Heart right ventricle (tissue), 16 donors: ENCODE data around the gene TTLL11. TPM values are rescaled to one million over a fixed set of nuclear protein-coding genes. Genes with fewer than 3 reads are reported as not detected.
A peak's percentile ranks its signal among the peaks of the same experiment; 100 is the strongest.

Source experiments
- ATAC-seq, 8 donors: fragments of 200-7000 bp; cut with Tn5 transposase; one replicate each; pipeline ENCODE4 v1.9.1; 2020; ENCODE audit warnings: mild to moderate bottlenecking in 8 of 8, moderate library complexity in 8 of 8, moderate number of reproducible peaks in 1 of 8
- DNase-seq, 2 donors: peaks; one replicate each; pipeline ENCODE4 v3.0.0-alpha.2; 2020
- H3K27ac ChIP-seq, 10 donors: fragments of 200-600 bp; sonication (generic) in 2 of 10; one replicate each; pipeline versions ENCODE4 v1.5.0 to v1.8.0; 2020 to 2022; ENCODE audit warnings: mild to moderate bottlenecking in 3 of 10
- H3K27me3 ChIP-seq, 7 donors: fragments of 200-600 bp; one replicate each; pipeline ENCODE4 v1.8.0; 2021 to 2022; ENCODE audit warnings: mild to moderate bottlenecking in 2 of 7
- H3K36me3 ChIP-seq, 9 donors: fragments of 200-600 bp; sonication (generic) in 1 of 9; one replicate each; pipeline versions ENCODE4 v1.5.0 to v1.8.0; 2020 to 2022; ENCODE audit warnings: mild to moderate bottlenecking in 2 of 9
- H3K4me1 ChIP-seq, 9 donors: fragments of 200-600 bp; sonication (generic) in 1 of 9; one replicate each; pipeline versions ENCODE4 v1.5.0 to v1.8.0; 2020 to 2022; ENCODE audit warnings: mild to moderate bottlenecking in 4 of 9
- H3K4me3 ChIP-seq, 10 donors: fragments of 200-600 bp; sonication (generic) in 2 of 10; one replicate each; pipeline versions ENCODE4 v1.5.0 to v1.8.0; 2020 to 2022; ENCODE audit warnings: mild to moderate bottlenecking in 7 of 10, moderate library complexity in 2 of 10
- H3K9me3 ChIP-seq, 11 donors: fragments of 200-600 bp in 10 of 11; sonication (generic) in 2 of 11; one replicate each; pipeline versions ENCODE4 v1.5.0 to v1.8.0; 2013 to 2022; ENCODE audit warnings: mild to moderate bottlenecking in 2 of 11, control low read depth in 1 of 11, moderate library complexity in 1 of 11
- CTCF ChIP-seq, 9 donors: fragments of 200-600 bp; sonication (generic) in 2 of 9; IDR thresholded peaks; one replicate each; pipeline versions ENCODE4 v1.5.0 to v1.8.0; 2021 to 2022; ENCODE audit warnings: antibody characterized with exemption in 9 of 9, mild to moderate bottlenecking in 5 of 9, moderate library complexity in 1 of 9
- WGBS, 2 donors: extraction: QIAGEN DNeasy Blood & Tissue Kit; methylation state at CpG; one replicate each; pipeline ENCODE4 v1.1.7; 2013; ENCODE audit warnings: inconsistent platforms in 1 of 2; 5-methylcytosine and 5-hydroxymethylcytosine counted together
- intact Hi-C, 10 donors: fragments of 100-400 bp; cut with DNase I; formaldehyde crosslinking; loops; one replicate each; pipeline versions ENCODE4 v1.11.1 to v1.14.2; 2022
- polyA plus RNA-seq, 2 donors: library from polyadenylated mRNA; stranded (reverse); fragments of 200-250 nt; gene quantifications; one replicate each; pipeline ENCODE4 v1.2.3, GENCODE V29; 2013
- total RNA-seq, 10 donors: library from RNA; stranded (reverse); fragmentation: NEBNext Ultra II Directional in 3 of 10; extraction: Animal tissue kit (Norgen Biotek cat#: 25700) in 3 of 10; gene quantifications; one replicate each; pipeline versions ENCODE4 v1.2.1 to v1.2.4, GENCODE V29; 2021 to 2023
- donor health status: Arrhythmogenic right ventricular cardiomyopathy.
- donor health status: ischemic (EF 13 %, LVEDD 7.1; RV severe dilation, severe dysfunction).
- donor health status: healthy with polysubstance abuse.
- donor health status: DM: no; HTN: yes; CAD: no.
- donor health status: DM: no; HTN: no; CAD: no.
- donor health status: ischemic (EF 25% LVEDD 6.9; RV normal size, moderate dysfunction).
- donor health status: ischemic (EF 25% LVEDD 5.7; RV mildly dilated, moderate dysfunction).
- donor health status: healthy.
- donor health status: DM: yes; HTN: yes; CAD: no.
- donor health status: Ischemic cardiomyopathy.
- donor health status: ischemic (EF 35%, LVEDD 5.7; RV mildly dilated, moderate dysfunction).
- donor health status: nonischemic (EF 11% LVEDD 7.7; RV severe dilation, severe dysfunction).
- donor health status: DM: yes; HTN: yes; CAD: no.
- donor health status: PGD.
- donor health status: ischemic (EF 29% LVEDD 5.4; RV normal size, mild dysfunction).
- donor health status: nonischemic (EF 23%, LVEDD 6.1; RV moderate dilation, normal function).

The TTLL11 gene
- total and polyA plus RNA-seq, 12 donors = 2.6 to 8.7 (median 5.8) TPM

- intact Hi-C loops = loop anchor here in 4 of 10 donors (5.0 to 10.0 kb wide), 3 partner anchors 103 to 171 kb away; no protein-coding TSS in a partner anchor
- 77 to 85% methylated on average over 5 of the region's 5 CpGs for WGBS, 2 donors
- ATAC-seq (no peak), DNase-seq (no peak)
- Histone ChIP-seq H3K27ac (no peak overlapping the region), H3K27me3 (no peaks in the 10 kb centered on the region), H3K9me3 (no peaks in the 10 kb centered on the region), H3K4me1 (peaks cover 2 to 29% (median 11%) of the 10 kb centered on the region in 9 donors), H3K36me3 (no peaks in the 10 kb centered on the region), H3K4me3 (no peak overlapping the region)
- TF ChIP-seq CTCF (IDR thresholded peaks at IDR 0.05) = no peak
Measured at GRCh38 chr9:121855476-121855875, 237.6 kb downstream of the TTLL11 start.

- Histone ChIP-seq H3K9me3 (peaks cover 0 to 10% (median 0%) of the 10 kb centered on the region in 11 donors), H3K4me3 (no peak overlapping the region), H3K36me3 (no peaks in the 10 kb centered on the region), H3K27ac (no peak overlapping the region), H3K4me1 (peaks cover 0 to 25% (median 11%) of the 10 kb centered on the region in 9 donors), H3K27me3 (no peaks in the 10 kb centered on the region)
- DNase-seq = no peak
- TF ChIP-seq CTCF (IDR thresholded peaks at IDR 0.05) = no peak
- intact Hi-C loops = loop anchor here in 3 of 10 donors (10.0 kb wide), 2 partner anchors 159 to 169 kb away; no protein-coding TSS in a partner anchor
- WGBS, 2 donors = 94 to 96% methylated on average over 11 of the region's 11 CpGs
- no peak for ATAC-seq
Measured at GRCh38 chr9:121853617-121854395, 239.3 kb downstream of the TTLL11 start.

GRCh38 chr9:121852651-121853616 is 240.2 kb downstream of the TTLL11 start:
- H3K36me3 ChIP-seq = no peaks in the 10 kb centered on the region
- peak; percentile 42 to 58 for DNase-seq
- 61 to 67% methylated on average over 29 of the region's 29 CpGs for WGBS, 2 donors

More at GRCh38 chr9:121852651-121853616, 240.2 kb downstream of the TTLL11 start:
- peaks cover 0 to 19% (median 5%) of the 10 kb centered on the region in 11 donors for H3K9me3 ChIP-seq
- H3K4me3 ChIP-seq = no peak overlapping the region
- peaks cover 0 to 25% (median 11%) of the 10 kb centered on the region in 9 donors for H3K4me1 ChIP-seq
- H3K27me3 ChIP-seq = no peaks in the 10 kb centered on the region
- intact Hi-C loops = loop anchor here in 3 of 10 donors (10.0 kb wide), 2 partner anchors 158 to 168 kb away; no protein-coding TSS in a partner anchor
- H3K27ac ChIP-seq = peak overlapping the region in 6 of 10 donors; percentile 12 to 65 (median 25)
- no peak for TF ChIP-seq CTCF (IDR thresholded peaks at IDR 0.05)
- peak; percentile 56 to 82 (median 76) for ATAC-seq
